ENCODE results near the gene RPS26. TPM values are rescaled to one million over a fixed set of nuclear protein-coding genes. Genes with fewer than 3 reads are reported as not detected.

RPS26 gene
- total and polyA plus RNA-seq, 9 of the 15 experiments (the other 6 are each of a cell fraction or from before 2014, with no cell fraction given): 70.2 to 1,589 (median 852) TPM

- no peak for TF ChIP-seq U2AF2 (optimal IDR thresholded peaks at IDR 0.05; ENCODE audit: low read depth, low read length)
- TF ChIP-seq HOMEZ (CRISPR knock-in tag; IDR thresholded peaks at IDR 0.05): no peak
- TF ChIP-seq HLTF (IDR thresholded peaks at IDR 0.05): peak; percentile 81; the same call in 1 of the 2 replicates
- TF ChIP-seq ZBTB43 (CRISPR knock-in tag; IDR thresholded peaks at IDR 0.05): 0 out of 2 replicates have a peak, but pooled peaks have one; percentile 83
- no peak for TF ChIP-seq RAD21 (CRISPR knock-in tag; conservative IDR thresholded peaks at IDR 0.05 in 1 of 2, IDR thresholded peaks at IDR 0.05 in 1 of 2)
- peak in 1 of 2 experiments; percentile 80; a peak in 2 of 4 replicates for TF ChIP-seq MLLT1 (IDR thresholded peaks at IDR 0.05)
- TF ChIP-seq ZNF766 (CRISPR knock-in tag; conservative IDR thresholded peaks at IDR 0.05): no peak
- peak; percentile 56 for TF ChIP-seq FIP1L1 (IDR thresholded peaks at IDR 0.05; ENCODE audit: low read depth, low read length, poor library complexity, severe bottlenecking)
- TF ChIP-seq XRCC5 (IDR thresholded peaks at IDR 0.05; ENCODE audit: low read depth, low read length): peak; percentile 75
- no peak for TF ChIP-seq ZNF121 (CRISPR knock-in tag; conservative IDR thresholded peaks at IDR 0.05)
- no peak for TF ChIP-seq NELFE (IDR thresholded peaks at IDR 0.05; ENCODE audit: insufficient read depth, insufficient read length)
- no peak for TF ChIP-seq YBX1 (IDR thresholded peaks at IDR 0.05)
- peak; percentile 51 to 77; a peak in 3 of 4 replicates for TF ChIP-seq MNT (conservative IDR thresholded peaks at IDR 0.05)
- TF ChIP-seq ZFP36 (IDR thresholded peaks at IDR 0.05; ENCODE audit: low read depth, low read length, partially characterized antibody): peak; percentile 45
- TF ChIP-seq ETS1 (conservative IDR thresholded peaks at IDR 0.05; ENCODE audit: control insufficient read depth, low read depth, low read length): 0 out of 2 replicates have a peak, but pooled peaks have one; percentile 4
- TF ChIP-seq TEAD2 (tag; IDR thresholded peaks at IDR 0.05): no peak
These were observed 38.2 kb downstream of the RPS26 start, which contains the start of gene ERBB3 (continued) for GRCh38 chr12:56079723-56080555.
